IMR-90 (cell line): Measurements from ENCODE around the gene PRKN. TPM values are rescaled to one million over a fixed set of nuclear protein-coding genes. Genes with fewer than 3 reads are reported as not detected.

Experiments used
- ATAC-seq: fragments of 200-7000 bp; cut with Tn5 transposase; 2 replicates; pipeline ENCODE4 v1.9.1; 2020; ENCODE audit warnings: low read depth, mild to moderate bottlenecking, moderate library complexity
- BruUV-seq: library from RNA; stranded (reverse); fragments of 400-500 nt; replicated peaks from 2 replicates; lab custom pipeline; 2021; lab: Mats Ljungman, UMichigan
- CTCF ChIA-PET: fragments of 300-600 bp; formaldehyde crosslinking; extraction: SDS; loops from one replicate; lab custom pipeline; 2021; ENCODE audit warnings: antibody characterized with exemption; lab: Yijun Ruan, JAX
- POLR2A ChIA-PET: fragments of 300-600 bp; sonication (Branson Sonifier 250); formaldehyde crosslinking; loops from one replicate; lab custom pipeline; 2022; ENCODE audit warnings: antibody characterized with exemption; ENCODE audit not compliant: unreplicated experiment; lab: Charles Lee
- DNase-seq: peaks from one replicate; pipeline ENCODE4 v3.0.0; 2013
- H2AFZ ChIP-seq: replicated peaks from 2 replicates; pipeline ENCODE3; 2013; ENCODE audit warnings: low read length, mild to moderate bottlenecking; ENCODE audit not compliant: poor library complexity
- H2AK5ac ChIP-seq: 2 replicates; pipeline ENCODE4 v1.6.1; 2013; ENCODE audit warnings: low read depth, low read length, inconsistent platforms
- H2AK9ac ChIP-seq: replicated peaks from 2 replicates; pipeline ENCODE3; 2013; ENCODE audit warnings: mild to moderate bottlenecking, low read depth, low read length, moderate library complexity; ENCODE audit not compliant: poor library complexity
- H2BK120ac ChIP-seq: 2 replicates; pipeline ENCODE4 v1.6.1; 2013; ENCODE audit warnings: low read depth, low read length, inconsistent platforms
- H2BK15ac ChIP-seq: 3 replicates; pipeline ENCODE4 v1.6.1; 2013; ENCODE audit warnings: low read depth, low read length, inconsistent platforms
- H2BK20ac ChIP-seq: 2 replicates; pipeline ENCODE4 v1.6.1; 2013; ENCODE audit warnings: low read depth, mild to moderate bottlenecking, inconsistent platforms, low read length, moderate library complexity
- H2BK5ac ChIP-seq: 2 replicates; pipeline ENCODE4 v1.6.1; 2013; ENCODE audit warnings: mild to moderate bottlenecking, low read depth, low read length, inconsistent platforms; ENCODE audit not compliant: poor library complexity, severe bottlenecking
- H3K14ac ChIP-seq: replicated peaks from 2 replicates; pipeline ENCODE4 v1.6.1; 2013; ENCODE audit warnings: low read depth, low read length, inconsistent platforms
- H3K18ac ChIP-seq: 2 replicates; pipeline ENCODE4 v1.6.1; 2013; ENCODE audit warnings: low read depth, low read length, control low read depth
- H3K23ac ChIP-seq: 2 replicates; pipeline ENCODE4 v1.6.1; 2013; ENCODE audit warnings: low read depth, low read length, inconsistent platforms
- H3K27ac ChIP-seq: 2 replicates; pipeline ENCODE4 v1.5.1; 2013; ENCODE audit warnings: mild to moderate bottlenecking, control low read depth, low read length; ENCODE audit not compliant: insufficient read depth
- H3K27me3 ChIP-seq: 2 replicates; pipeline ENCODE4 v1.6.1; 2013; ENCODE audit warnings: low read length; ENCODE audit not compliant: control insufficient read depth, insufficient read depth
- H3K36me3 ChIP-seq: 2 replicates; pipeline ENCODE4 v1.6.1; 2013; ENCODE audit warnings: low read length, mixed read lengths; ENCODE audit not compliant: control insufficient read depth, insufficient read depth
- H3K4ac ChIP-seq: 2 replicates; pipeline ENCODE4 v1.6.1; 2013; ENCODE audit warnings: low read depth, low read length, inconsistent platforms
- H3K4me1 ChIP-seq: 2 replicates; pipeline ENCODE4 v1.6.1; 2013; ENCODE audit warnings: low read length, mixed read lengths; ENCODE audit not compliant: control insufficient read depth, insufficient read depth
- H3K4me2 ChIP-seq: 2 replicates; pipeline ENCODE4 v1.6.1; 2013; ENCODE audit warnings: low read depth, mild to moderate bottlenecking, control low read depth, low read length, moderate library complexity
- H3K4me3 ChIP-seq: 2 replicates; pipeline ENCODE4 v1.5.1; 2013; ENCODE audit warnings: low read depth, mild to moderate bottlenecking, control low read depth, low read length, moderate library complexity; ENCODE audit not compliant: insufficient read depth
- H3K56ac ChIP-seq: 2 replicates; pipeline ENCODE4 v1.6.1; 2013; ENCODE audit warnings: low read length, inconsistent platforms; ENCODE audit not compliant: insufficient read depth; ENCODE audit errors: extremely low read depth
- H3K79me1 ChIP-seq, 2 experiments: 2 replicates each; pipeline ENCODE4 v1.6.1; 2013; ENCODE audit warnings: low read length in 2 of 2, inconsistent platforms in 1 of 2, low read depth in 1 of 2
- H3K9ac ChIP-seq: 2 replicates; pipeline ENCODE4 v1.6.1; 2013; ENCODE audit warnings: low read depth, low read length, control low read depth
- H3K9me1 ChIP-seq: 2 replicates; pipeline ENCODE4 v1.6.1; 2013; ENCODE audit warnings: low read length, inconsistent platforms; ENCODE audit not compliant: insufficient read depth
- H3K9me3 ChIP-seq: 2 replicates; pipeline ENCODE4 v1.6.1; 2013; ENCODE audit warnings: low read length; ENCODE audit not compliant: control insufficient read depth, insufficient read depth
- H4K20me1 ChIP-seq: 2 replicates; pipeline ENCODE4 v1.6.1; 2013; ENCODE audit warnings: low read length, inconsistent platforms; ENCODE audit not compliant: insufficient read depth
- H4K5ac ChIP-seq: 2 replicates; pipeline ENCODE4 v1.6.1; 2013; ENCODE audit warnings: mild to moderate bottlenecking, low read depth, low read length, control low read depth
- H4K8ac ChIP-seq, 2 experiments: 2 replicates each; pipeline ENCODE4 v1.6.1; 2013; ENCODE audit warnings: low read depth in 2 of 2, low read length in 2 of 2, control low read depth in 1 of 2, inconsistent platforms in 1 of 2
- H4K91ac ChIP-seq: 2 replicates; pipeline ENCODE4 v1.6.1; 2013; ENCODE audit warnings: low read depth, low read length, inconsistent platforms; ENCODE audit not compliant: insufficient read depth
- BHLHE40 ChIP-seq: fragments of 150-350 bp; IDR thresholded peaks from 2 replicates; pipeline ENCODE4 v1.6.1; 2016; ENCODE audit warnings: mild to moderate bottlenecking, low read depth, low read length
- WGBS, 2 experiments: methylation state at CpG; one replicate each; pipeline versions ENCODE4 v1.1.5 to v1.1.7; 2013; ENCODE audit warnings: missing lambda C conversion rate in 2 of 2; ENCODE audit not compliant: insufficient read length in 1 of 2; ENCODE audit errors: extremely low coverage in 2 of 2; 5-methylcytosine and 5-hydroxymethylcytosine counted together
- dilution Hi-C: fragments of 300-500 bp; cut with HindIII; formaldehyde crosslinking; loops from one replicate; pipeline ENCODE4 v1.14.3; 2018; ENCODE audit warnings: low sequenced_read_pairs; ENCODE audit not compliant: unreplicated experiment
- in situ Hi-C: fragments of 300-500 bp; cut with MboI; formaldehyde crosslinking; loops from 3 replicates; pipeline ENCODE4 v1.14.3; 2019; ENCODE audit warnings: low sequenced_read_pairs, inconsistent platforms, mixed read lengths
- intact Hi-C: fragments of 100-400 bp; cut with micrococcal nuclease; formaldehyde crosslinking; loops from 2 replicates; pipeline ENCODE4 v1.10.0; 2022
- polyA plus RNA-seq, 3 experiments: library from polyadenylated mRNA; depleted of rRNA; stranded (reverse); fragments of >200 nt; gene quantifications; 2 replicates each; pipeline ENCODE4 v1.2.3, GENCODE V29; 2012; ENCODE audit warnings: low replicate concordance in 1 of 3
- total RNA-seq: library from RNA; depleted of rRNA; stranded (reverse); fragments of >200 nt; gene quantifications from 2 replicates; pipeline ENCODE4 v1.2.3, GENCODE V29; 2012

Gene PRKN
- total and polyA plus RNA-seq, 2 of the 4 experiments (the other 2 are of a cell fraction), result 0.15 to 0.18 TPM

- no CpG with 5 or more reads among the region's 4 CpGs for WGBS, 2 experiments
- dilution Hi-C loops, result no loop called here
- H3K79me1 ChIP-seq, result no peaks in the 10 kb centered on the region
- H4K91ac ChIP-seq, result no peak overlapping the region
- no peak overlapping the region for H3K14ac ChIP-seq
- H4K8ac ChIP-seq, result no peak overlapping the region
- peaks cover 25% of the 10 kb centered on the region for H3K9me3 ChIP-seq
- no peaks in the 10 kb centered on the region for H3K36me3 ChIP-seq
- H2AK9ac ChIP-seq, result no peak overlapping the region
- no peak overlapping the region for H2AFZ ChIP-seq
- no peak overlapping the region for H3K9ac ChIP-seq
- POLR2A ChIA-PET, result no interaction called here
- in situ Hi-C loops, result no loop called here
- no peak overlapping the region for H4K5ac ChIP-seq
- no peaks in the 10 kb centered on the region for H4K20me1 ChIP-seq
- CTCF ChIA-PET, result no interaction called here
- H2BK15ac ChIP-seq, result no peak overlapping the region
- no peak overlapping the region for H3K18ac ChIP-seq
- no peaks in the 10 kb centered on the region for H3K9me1 ChIP-seq
- no peak overlapping the region for H3K4me3 ChIP-seq
- no peak overlapping the region for H3K56ac ChIP-seq
- intact Hi-C loops, result no loop called here
- no peak overlapping the region for H3K23ac ChIP-seq
- H3K4me1 ChIP-seq, result no peaks in the 10 kb centered on the region
- H2AK5ac ChIP-seq, result no peak overlapping the region
- H3K27ac ChIP-seq, result no peak overlapping the region
- no TSS peak for BruUV-seq
- no peak overlapping the region for H2BK120ac ChIP-seq
- H3K4me2 ChIP-seq, result no peak overlapping the region
- no peak for TF ChIP-seq BHLHE40
- no peaks in the 10 kb centered on the region for H3K27me3 ChIP-seq
- DNase-seq, result no peak
- ATAC-seq, result no peak
- H3K4ac ChIP-seq, result no peak overlapping the region
- no peak overlapping the region for H2BK5ac ChIP-seq
- no peak overlapping the region for H2BK20ac ChIP-seq
These were observed 1103.5 kb downstream of the PRKN start for GRCh38 chr6:161624111-161624510.
